GM21360 (cell line): ENCODE measurements around the gene KDM4C.
A peak's percentile ranks its signal among the peaks of the same experiment; 100 is the strongest.
"Not testable (repeated sequence)": the region's sequence is repeated elsewhere in the genome, so short reads cannot be mapped to it uniquely, and the experiment has no call there.

Source experiments
- ATAC-seq: cut with Tn5 transposase; IDR thresholded peaks from one replicate; pipeline ENCODE4 v1.9.1; 2021; ENCODE audit warnings: mild to moderate bottlenecking, moderate library complexity; ENCODE audit not compliant: unreplicated experiment

The KDM4C gene

DNA sequence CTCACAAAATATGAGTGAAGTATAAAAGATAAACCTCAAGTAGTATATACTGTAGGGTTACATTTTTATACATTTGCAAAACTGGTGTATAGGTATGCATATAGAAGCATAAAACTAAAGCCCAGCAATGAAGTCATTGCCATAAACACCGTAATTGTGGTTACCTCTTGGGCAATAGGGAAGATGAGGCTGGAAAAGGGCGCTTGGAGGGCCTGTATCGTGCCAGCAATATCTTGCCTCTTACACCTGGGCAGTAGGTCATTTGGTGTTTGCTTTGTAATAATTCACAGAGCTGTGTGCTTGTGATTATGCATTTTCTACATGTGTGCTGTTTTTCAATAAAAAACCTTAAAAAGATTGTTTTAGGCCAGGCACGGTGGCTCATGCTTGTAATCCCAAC is 45.2 kb downstream of the KDM4C start:
- no peak for ATAC-seq

DNA sequence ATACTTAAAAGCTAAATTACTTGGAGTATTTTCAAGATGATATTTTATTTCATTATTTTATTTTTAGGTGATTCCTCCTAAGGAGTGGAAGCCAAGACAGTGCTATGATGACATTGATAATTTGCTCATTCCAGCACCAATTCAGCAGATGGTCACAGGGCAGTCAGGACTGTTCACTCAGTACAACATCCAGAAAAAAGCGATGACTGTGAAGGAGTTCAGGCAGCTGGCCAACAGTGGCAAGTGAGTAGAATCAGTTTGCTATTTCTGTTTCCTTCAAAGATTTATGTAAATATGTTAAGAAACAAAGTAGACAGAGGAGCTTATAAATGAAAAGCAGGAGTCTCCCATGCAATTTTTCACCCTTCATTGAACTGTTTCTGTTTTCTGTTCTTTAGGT is 47.8 kb downstream of the KDM4C start:
- ATAC-seq = no peak

DNA sequence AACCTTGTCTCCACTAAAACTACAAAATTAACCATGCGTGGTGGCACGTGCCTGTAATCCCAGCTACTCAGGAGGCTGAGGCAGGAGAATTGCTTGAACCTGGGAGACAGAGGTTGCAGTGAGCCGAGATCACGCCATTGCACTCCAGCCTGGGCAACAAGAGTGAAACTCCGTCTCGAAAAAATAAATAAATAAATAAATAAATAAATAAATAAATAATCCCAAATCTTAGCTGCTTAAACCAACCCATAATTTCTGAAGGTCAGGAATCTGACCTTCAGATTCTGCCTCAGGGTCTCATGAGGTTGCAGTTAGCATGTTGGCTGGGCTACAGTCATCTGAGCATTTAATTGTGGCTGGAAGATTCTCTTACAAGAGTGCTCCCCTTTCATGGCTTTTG is 48.5 kb downstream of the KDM4C start:
- not testable (repeated sequence) for ATAC-seq

DNA sequence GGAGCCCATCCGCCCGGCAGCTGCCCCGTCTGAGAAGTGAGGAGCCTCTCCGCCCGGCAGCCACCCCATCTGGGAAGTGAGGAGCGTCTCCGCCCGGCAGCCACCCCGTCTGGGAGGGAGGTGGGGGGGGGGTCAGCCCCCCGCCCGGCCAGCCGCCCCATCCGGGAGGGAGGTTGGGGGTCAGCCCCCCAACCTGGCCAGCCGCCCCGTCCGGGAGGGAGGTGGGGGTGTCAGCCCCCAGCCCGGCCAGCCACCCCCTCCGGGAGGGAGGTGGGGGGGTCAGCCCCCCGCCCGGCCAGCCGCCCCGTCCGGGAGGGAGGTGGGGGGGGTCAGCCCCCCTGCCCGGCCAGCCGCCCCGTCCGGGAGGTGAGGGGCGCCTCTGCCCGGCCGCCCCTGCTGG is 49.9 kb downstream of the KDM4C start:
- not testable (repeated sequence) for ATAC-seq

DNA sequence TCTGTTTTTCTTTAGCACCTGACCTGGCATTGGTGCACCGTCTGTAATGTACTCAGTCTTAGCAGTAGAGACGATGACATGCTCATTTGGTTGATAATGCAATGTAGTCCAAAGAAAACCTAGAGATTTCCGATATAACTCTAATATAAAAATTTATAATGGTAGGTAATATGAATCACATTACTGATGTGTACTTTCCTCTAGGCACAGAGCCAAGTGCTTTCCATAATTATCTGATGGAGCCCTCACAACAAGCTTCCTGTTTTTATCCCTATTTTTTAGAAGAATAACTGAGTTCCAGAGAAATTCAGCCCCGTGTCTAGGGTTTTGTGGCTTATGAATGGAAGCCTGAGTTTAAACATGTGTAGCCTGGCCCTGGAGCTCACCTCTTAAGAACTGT is 53.7 kb downstream of the KDM4C start:
- no peak for ATAC-seq

DNA sequence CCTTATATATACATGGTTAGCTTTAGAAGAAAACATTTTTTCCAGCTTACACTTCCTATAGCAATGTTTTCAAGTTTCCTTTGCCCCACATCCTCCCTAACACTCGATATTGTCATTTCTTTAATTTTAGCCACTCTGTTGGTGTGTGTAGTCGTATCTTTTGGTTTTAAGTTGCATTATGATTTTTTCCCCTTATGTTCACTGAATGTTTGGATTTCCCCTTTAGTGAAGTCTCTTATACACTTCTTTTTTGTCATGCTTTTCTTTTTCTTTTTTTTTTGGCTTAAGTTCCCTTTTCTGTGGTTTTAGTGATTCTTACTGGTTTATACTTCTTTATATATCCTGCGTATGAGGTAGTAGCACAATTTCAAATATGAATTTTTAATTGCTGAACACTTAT is 58.8 kb downstream of the KDM4C start:
- peak; percentile 46 for ATAC-seq

DNA sequence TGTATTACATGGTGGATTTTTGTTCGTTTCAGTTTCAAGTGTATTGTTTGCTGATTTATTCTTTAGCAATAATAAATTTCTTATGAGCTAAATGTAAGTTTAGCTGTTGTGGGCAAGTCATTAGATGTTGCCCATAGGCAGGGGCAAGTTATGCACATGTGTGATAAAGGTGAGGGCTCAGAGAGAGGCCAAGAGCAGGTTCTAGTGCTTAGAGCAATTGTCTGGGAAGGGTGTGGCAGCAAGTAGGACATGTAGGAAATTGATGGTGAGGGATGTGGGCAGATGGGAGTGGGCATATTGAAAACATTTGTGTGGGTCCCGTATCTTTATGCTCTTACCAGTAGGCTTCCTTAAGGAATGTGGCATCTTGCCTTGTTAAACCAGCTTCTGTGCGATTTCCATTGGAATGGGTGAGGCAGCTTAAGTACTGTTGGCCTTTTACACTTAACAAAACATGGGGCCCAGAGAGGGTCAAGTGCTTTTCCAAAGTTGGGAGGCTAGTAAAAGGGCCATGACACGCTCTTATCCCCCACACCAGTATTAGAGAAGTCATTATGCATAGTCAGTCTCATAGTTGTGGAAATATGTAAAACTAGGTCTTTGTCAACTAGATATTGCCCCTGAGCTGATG is 60.6 kb downstream of the KDM4C start:
- no peak for ATAC-seq

DNA sequence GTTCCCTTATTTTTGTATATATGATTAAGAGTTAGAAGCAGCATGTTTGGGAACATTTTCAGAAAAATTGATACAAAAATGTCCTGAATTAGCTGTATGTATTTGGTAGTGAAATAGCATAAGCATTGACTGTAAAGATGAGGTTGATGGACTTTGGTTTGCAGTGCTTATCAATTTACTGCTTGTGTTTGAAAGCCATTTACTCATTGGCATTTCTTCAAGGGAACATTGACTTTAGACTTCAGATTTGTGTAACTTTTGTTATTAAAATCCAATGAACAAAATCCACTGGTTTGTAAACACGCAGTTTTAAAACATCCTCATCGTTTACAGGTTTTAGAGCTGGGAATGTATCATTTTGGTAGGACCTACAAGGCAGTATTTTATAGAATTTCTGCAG is 61.3 kb downstream of the KDM4C start:
- ATAC-seq = no peak

DNA sequence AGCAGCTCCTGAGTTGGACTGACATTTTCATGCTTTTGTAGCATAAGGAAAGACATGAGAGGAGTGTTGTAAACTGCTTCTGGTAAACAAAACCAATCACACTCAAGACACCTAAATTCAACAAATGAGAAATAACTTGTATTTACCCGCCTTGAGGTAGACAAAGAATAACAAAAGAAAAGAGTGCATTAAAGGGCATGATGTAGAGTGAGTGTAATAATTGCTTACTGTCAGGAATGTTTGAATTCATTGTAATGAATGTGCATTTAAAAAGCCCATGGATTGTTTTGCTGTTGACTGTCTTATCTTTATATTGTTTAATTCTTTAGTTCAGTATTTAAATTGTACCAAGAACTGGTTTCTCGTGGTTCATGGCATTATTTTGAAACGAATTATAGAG is 61.8 kb downstream of the KDM4C start:
- ATAC-seq = no peak

DNA sequence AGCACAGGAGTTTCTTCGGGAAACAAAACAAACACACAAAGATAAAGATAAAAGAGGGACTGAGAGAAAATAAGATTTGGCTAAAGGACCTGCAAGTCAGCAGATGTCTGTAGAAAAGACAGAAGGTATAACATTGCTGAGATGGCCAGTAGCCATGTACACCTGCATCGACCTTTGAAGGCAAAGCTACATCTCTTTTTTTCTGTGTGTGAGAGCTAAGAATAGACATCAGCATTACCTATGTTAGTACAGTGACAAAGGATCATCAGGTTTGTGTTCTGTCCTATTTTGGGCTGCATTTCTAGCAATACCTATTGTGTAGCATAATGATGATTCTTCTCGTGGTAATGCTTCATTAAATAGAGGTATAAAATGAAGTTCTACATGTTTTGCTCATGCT is 64.9 kb downstream of the KDM4C start:
- ATAC-seq = no peak

DNA sequence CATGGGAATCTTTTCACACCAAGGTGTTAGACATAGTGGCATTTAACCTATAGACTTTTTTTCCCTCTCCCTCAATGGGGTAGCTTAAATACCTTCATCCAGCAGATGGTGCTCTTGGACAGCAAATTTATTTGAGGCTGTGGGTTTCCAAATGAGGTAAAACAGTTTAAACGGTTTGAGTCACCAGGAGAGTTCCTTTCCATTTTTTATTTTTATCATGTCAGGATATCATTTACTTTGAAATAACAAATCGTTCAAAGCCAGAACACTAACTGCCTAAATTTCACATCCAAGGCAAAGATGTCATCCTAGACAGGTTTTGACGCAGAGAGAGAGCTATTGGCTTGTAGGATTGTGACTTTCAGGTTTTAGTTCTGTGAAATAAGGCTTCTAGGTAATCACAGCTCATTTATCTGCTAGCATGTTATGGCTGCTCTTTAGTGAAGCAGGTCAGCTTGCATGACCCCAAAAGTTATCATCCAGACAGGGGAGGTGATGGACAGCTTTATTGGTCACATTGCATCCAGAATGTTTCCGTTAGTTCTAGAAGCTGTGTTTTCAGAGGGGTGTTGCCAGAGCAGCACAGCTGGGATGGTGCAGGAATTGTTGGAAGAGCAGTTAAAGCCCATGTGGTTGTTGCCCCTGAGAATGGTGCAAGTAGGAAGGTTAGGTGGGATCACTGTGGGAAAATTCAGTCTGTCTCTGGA is 69.8 kb downstream of the KDM4C start:
- no peak for ATAC-seq

DNA sequence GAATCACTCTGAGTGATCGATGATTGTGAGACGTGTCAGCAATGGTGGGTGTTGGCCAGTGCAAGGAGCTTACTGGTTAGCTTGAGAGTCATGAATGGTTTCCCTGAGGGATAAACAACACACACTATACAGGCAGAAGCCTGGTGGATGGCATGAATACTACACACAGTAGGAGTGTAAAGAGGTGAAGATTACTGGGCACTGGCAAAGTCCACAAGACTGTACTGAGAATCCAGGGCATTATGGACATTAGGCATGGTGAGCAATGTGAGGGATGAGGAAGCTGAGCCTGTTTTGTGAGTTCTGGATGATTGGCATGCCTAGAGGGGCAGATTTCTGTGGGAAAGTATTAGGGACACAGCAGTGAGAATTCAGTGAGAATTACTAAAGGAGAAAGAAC is 71.3 kb downstream of the KDM4C start:
- ATAC-seq = no peak

DNA sequence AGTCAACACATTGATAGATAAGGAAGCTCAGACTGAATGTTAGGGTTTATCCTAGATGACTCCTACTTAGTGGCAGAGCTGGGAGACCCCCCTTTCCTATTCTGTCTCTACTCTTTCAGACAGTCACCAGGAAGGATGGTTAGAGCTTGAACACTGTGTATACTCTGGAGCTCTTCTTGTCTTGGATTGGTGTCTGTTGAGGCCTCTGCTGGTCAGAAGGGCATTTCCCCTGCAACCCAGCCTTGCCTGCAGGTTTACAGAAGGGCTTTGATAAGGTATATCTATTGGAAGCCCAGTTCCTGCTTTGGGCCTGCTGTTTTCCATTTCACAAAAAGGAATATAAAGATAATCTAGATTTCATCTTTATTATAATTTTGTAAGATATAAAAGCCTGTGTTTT is 71.8 kb downstream of the KDM4C start:
- ATAC-seq = no peak

DNA sequence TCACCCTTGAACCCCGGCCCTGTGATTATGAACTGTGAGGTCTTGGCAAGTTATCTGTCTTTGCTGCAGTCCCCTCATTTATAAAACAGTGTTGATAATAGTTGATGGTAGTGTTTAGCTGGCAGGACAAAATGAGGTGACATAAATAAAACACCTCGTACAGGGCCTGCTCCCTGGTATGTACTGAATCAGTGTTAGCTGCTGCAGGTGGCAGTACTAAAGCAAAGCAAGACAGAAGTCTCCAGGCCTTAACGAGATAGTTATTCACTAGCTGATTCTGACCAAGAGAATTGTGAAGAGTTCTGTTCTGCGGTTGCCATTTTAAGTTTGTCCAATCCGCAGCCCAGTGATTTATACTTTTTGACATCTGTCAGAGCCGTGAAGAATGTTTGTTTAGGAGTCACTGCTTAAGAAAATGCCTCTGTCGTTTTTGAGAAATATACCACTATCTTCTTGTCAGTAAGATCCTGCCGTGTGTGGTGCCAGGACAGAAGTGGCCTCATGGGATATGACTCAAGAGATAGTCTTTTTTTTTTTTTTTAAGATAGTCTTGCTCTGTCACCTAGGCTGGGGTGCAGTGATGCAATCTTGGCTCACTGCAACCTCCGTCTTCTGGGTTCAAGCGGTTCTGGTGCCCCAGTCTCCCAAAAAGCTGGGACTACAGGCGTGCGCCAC is 75.9 kb downstream of the KDM4C start:
- ATAC-seq = no peak

DNA sequence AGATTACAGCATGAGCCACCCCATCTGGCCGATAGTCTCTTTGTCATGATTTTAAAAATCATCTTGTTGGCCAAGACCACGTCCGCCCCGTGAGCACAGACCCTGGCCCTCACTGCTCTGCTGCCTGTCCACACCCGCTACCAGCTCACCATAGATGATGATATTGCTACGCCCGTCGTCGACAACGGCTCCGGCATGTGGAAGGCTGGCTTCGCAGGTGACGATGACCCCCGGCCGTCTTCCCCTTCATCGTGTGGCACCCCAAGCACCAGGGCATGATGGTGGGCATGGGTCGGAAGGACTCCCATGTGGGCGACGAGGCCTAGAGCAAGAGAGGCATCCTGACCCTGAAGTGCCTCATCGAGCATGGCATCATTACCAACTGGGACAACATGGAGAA is 76.5 kb downstream of the KDM4C start:
- no peak for ATAC-seq

DNA sequence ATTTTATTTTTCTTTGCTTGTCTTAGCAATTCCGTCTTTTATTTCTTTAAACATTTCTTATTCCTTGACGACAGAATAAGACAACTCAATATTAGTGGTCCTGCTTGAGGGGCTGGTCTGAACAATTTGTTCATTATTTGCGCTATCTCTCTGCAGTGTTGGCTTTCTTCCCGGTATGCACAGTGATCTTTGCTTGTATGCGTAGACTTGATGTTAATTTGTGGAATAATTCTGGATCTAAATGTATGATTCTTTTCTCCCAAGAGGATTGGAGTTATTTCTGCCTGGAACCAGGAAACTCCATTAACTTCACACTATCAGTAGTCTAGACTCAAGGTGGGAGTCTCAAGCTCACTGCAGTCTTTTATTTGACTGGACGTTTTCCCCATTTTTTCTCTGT is 80.4 kb downstream of the KDM4C start:
- ATAC-seq = no peak

DNA sequence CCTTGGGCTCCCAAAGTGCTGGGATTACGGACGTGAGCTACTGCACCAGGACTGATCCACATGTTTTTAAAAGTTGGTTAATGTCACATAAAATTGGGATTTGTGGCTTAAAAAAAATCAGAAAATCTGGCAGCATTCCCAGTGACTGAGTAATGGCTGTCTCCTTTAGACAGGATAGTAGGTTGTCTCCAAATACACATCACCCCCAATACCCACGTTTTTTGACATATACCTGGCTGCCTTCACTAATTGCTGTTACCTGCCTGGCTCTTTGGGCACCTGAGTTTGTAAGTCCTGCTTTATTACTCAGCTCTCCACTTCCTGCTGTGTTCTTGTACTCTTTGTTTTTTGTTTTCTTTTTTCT is 84.8 kb downstream of the KDM4C start:
- no peak for ATAC-seq

DNA sequence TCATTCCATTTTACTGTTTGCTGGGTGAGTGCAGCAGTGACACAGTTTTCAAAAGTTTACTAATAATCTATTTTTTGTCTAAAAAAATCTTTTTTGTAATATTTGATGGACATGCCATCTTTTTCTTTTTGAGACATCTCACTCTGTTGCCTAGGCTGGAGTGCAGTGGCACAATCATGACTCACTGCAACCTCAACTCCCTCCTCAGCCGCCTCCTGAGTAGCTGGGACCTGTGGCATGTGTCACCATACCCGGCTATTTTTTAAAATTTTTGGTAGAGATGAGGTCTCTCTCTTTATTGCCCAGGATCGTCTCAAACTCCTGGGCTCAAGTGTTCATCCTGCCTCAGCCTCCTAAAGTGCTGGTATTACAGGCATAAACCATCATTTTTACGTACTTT is 86.0 kb downstream of the KDM4C start:
- ATAC-seq = no peak

DNA sequence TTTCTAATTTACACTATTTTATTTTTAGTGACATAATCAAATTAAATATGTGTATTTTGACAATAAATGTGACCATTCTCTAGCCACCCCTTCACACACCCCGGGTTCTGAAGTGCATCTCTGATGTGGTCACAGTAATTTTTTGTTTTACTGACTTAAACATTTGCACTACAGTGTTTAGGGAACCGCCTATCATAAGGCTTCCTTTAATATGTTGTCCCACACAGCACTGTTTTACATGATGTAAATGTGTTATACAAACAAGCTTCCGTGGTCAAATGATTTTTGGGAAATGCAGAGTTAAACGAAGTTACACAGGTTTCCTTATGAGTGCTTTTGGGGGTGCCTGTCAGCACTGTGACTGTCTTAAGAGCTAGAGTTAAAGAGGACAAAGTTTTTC is 86.5 kb downstream of the KDM4C start:
- no peak for ATAC-seq

DNA sequence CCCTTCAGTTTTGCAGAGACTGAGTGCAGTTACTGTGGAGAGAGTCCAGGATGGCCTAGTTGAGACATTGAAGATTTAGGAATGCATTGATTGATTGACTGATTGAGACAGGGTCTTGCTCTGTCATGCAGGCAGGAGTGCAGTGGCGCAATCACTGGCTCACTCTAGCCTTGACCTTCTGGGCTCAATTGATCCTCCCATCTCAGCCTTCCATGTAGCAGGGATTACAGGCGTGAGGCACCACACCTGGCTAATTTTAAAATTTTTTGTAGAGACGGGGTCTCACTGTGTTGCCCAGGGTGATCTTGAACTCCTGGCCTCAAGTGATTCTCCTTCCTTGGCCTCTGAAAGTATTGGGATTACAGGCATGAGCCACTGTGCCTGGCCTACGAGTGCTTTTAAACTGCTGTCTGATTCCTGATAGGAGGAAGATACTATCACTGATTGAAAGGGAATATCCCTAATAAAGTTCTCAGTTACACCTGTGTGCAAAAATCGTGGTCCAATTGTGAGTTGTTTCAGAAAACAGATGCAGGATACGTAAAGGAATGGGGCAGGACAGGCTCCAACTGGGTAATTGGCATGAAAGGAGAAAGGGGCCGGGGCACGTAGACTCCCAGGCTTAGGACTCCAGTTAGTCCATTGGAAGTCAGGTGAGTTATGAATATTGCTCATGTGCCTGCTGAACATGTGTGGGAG is 87.5 kb downstream of the KDM4C start:
- ATAC-seq = no peak

DNA sequence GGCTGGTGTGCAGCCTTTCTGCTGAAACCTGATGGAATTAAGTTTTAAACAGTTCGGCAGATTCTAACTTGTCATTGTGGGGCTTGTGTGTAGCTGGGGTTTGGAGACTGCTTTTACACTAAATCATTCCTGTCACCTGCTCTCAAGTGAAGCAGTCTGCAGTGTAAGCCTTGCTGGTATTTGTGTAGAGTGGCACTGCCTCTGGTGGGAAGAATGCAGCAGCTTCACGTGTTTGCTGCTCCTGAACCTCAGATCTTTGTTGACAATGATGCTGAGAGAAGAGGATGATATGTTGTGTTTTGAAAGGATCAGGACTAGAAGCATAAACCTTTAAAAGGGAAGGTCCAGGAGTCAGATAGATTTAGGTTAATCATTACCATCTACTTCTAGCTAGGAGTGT is 88.1 kb downstream of the KDM4C start:
- no peak for ATAC-seq
